IPS DF 4.7 (cell line): ENCODE measurements around the gene RNF43.
"Not testable (repeated sequence)": the region's sequence is repeated elsewhere in the genome, so short reads cannot be mapped to it uniquely, and the experiment has no call there.

Source experiments
- DNase-seq: peaks from one replicate; pipeline ENCODE4 v3.0.0-alpha.2; 2013; ENCODE audit warnings: low spot score; ENCODE audit errors: extremely low read depth

The RNF43 gene

DNA sequence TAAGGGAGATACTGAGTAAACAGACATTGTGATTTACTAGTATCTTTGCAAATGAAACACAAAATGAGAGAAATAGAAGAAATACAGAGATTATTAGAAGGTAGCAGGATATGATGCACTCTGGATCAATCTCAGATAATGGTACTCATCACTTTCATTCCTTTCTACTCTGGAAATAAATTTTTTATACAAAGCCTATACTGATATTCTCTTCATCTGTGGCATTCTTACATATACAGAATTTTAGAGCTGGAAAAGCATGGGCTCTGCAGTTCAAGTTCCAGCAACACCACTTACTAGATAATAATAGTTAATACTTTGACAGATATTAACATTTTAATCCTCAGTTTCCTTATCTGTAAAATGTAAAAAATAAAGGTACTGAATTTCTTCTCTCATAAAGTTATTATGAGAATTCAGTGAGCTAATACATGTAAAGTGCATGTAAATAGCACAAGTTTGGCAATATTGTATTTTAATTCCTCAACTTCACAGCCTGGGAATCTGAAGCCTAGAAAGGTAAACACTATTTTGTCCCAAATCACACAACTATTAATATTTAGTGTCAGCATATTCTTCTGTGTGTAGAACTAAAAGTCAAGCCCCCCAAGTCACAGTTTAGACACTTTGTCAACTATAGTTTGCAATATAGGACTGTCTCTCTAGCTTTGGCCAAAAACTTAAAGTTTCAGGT lies 6.5 kb downstream of the RNF43 start:
- no peak for DNase-seq

GRCh38 chr17:58409432-58409831 lies 7.9 kb downstream of the RNF43 start:
- no peak for DNase-seq

DNA sequence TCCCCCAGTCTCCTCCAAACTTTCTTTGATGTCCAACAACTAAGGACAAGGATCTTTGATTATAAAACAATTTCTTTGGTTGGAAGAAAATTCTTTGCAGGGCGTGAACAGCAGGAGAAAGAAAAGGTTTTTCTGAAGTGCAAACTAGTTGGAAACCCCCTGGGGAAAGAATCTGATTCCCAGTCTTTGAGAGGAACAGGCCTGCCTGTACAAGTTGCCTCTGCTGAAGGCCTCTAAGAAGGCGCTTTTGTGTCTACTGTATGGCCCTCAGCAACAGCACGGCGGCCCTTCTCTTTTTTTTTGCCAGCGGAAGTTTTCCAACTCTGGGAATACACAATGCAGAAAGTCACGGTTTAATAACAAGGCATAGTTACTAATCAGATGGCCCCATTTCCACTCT lies 14.0 kb downstream of the RNF43 start:
- DNase-seq, result no peak

DNA sequence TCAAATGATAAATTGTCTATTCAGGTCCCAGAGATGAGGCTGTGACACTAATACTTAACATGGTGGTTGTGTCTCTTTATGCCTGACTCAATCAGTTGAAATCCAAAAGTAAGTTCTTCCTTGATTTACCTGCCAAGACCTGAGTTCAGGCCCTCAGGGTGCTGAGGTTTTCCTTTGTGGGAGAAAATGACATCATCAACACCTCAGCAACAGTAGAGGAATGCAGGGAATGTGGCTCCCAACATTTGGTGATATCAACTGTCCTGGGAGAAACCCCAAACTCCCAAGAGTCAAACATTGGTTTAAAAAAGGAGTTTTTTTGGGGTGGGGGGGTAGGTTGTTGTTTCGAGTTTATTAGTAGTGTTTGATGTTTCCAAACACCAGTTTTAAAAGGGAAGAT lies 14.7 kb downstream of the RNF43 start:
- DNase-seq, result no peak

DNA sequence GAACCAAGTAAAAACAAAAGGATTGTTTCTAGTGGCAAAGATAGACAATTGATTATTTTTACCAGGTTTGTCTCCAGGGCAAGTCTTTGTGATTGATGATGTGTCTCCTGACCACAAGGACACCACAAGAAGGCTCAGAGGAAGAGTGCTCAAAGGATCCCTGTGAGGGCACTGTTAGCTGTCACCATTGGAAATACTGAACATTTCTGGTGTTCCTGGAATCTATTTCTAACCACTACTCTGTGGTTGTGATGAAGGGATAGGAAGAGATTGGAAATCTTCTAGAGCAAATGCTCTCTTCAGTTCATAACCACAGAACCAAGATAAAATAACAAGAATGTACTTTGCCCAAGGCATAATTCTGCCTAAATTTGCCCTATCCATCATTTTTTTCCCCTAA lies 15.3 kb downstream of the RNF43 start:
- DNase-seq, result no peak

DNA sequence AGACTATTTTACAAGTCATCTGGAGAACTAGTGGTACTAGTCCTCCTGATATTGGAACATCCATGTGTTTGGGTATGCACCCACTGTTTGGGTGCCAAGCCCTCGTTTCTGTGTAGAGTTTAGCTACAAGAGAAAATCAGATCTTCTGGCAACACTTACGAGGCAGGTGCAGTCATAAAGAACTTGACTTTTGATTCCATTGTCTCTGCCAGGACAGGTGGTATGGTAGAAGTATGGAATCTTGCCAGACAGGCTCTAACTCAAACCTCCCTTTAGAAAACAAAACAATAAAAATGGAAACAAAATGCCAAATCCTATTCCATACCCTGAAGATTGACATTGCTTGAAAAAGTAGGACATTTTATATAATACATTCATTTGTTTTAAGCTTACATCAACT lies 16.0 kb downstream of the RNF43 start:
- no peak for DNase-seq

GRCh38 chr17:58400826-58401225 lies 16.5 kb downstream of the RNF43 start:
- DNase-seq, result no peak

DNA sequence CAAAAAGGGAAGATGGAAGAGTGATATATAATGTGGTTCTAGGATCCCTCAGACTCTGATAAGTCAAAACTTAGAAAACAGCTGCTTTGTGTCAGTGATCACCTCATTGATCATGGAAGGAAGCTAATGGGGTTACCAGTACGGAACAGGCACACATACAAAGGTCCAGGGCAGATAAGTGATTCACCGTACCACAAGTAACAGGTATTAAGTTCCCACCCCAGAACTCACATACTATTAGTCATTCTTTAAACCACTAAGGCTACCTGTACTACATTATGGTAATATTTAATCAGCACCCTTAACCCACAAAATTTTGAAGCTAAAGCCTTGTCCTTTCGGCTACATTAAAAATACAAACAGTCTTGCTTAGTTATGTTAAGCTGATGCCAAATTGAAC lies 17.4 kb downstream of the RNF43 start:
- no peak for DNase-seq

DNA sequence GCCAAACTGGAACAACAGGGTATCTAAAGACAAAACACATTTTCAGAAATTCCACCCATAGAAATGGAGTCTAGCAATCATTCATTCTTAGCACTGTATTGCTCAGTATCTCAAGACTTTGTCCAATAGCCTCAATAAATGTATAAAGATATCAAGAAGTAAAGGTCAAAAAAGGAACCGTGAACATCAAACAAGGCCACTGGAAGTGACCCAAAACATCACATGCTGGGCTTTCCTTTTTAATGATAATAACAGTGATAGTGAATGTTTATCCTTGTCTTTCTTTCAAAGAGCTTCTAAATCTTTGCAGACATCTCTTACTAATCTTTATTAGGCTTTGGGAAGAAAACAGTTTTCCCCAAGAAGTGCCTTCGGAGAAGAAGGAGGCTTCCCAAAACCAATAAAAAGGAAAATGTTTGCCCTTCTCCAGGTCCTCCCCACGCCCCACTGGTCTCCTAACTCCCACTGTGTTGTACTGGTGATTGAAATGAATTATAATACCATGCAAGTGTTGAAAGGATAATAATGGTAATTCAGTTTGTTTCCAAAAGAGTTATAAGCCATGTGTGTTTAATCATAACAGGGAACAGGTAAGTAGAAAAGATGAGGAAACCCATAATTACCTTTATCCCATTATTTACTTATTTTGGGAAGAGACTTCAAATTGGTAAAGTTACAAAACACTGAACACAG lies 18.6 kb downstream of the RNF43 start:
- DNase-seq, result no peak

DNA sequence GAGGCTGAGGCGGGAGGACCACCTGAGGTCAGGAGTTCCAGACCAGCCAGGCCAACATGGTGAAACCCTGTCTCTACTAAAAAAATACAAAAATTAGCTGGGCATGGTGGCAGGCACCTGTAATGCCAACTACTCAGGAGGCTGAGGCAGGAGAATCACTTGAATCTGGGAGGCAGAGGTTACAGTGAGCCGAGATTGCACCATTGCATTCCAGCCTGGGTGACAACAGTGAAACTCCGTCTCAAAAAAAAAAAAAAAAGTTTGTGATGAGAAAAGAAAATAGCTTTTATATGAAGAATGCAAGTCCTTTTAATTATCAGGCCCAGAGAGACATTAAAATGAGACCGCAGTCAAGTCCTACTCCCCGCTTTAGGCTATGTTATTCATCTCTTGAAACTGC lies 19.9 kb downstream of the RNF43 start:
- DNase-seq, result not testable (repeated sequence)

- no peak for DNase-seq
Observed at GRCh38 chr17:58396173-58396572, 21.2 kb downstream of the RNF43 start.

GRCh38 chr17:58394534-58395223 lies 22.7 kb downstream of the RNF43 start:
- no peak for DNase-seq

GRCh38 chr17:58391302-58391984 lies 25.9 kb downstream of the RNF43 start:
- no peak for DNase-seq

GRCh38 chr17:58390884-58391283 lies 26.4 kb downstream of the RNF43 start:
- no peak for DNase-seq

GRCh38 chr17:58388302-58389190 lies 28.8 kb downstream of the RNF43 start:
- no peak for DNase-seq

- no peak for DNase-seq
Observed at GRCh38 chr17:58387834-58388233, 29.5 kb downstream of the RNF43 start.

DNA sequence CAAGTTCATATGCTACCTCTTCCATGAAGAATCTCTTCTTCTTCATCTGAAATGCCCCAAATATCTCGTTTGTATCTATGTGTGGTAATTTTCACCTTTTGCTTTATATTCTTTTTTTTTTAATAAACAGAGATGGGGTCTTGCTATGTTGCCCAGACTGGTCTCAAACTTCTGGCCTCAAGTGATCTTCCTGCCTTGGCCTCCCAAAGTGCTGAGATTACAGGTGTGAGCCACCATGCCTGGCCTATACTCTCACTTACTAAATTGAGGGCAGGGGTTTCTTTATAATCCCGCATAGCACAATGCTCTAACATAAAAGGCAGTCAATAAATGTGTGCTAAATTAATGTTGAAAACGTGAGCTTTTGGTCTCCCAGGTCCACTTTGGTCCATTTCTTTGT lies 30.6 kb downstream of the RNF43 start:
- DNase-seq, result no peak

DNA sequence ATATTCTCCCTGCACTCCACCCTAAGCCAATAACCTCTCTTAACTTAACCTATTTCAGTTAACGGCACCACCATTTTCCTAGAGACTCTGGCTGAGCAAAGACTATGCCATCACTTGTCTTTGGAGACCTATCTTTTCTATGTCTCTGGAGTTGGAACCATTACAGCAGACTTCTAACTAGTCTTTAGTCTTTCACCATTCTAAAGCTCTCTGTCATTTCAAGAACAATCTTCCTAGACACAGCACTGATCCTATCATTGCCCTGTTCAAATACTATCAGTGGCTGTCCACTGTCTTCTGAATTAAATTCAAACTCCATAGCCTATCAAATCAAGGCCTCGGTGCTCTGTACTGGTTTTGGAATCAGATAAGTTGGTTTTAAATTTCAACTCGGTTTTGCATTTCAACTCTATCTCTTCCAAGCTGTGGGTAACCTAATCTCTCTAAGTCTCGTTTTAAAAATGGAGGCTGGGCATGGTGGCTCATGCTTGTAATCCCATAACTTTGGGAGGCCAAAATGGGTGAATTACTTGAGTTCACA lies 31.9 kb downstream of the RNF43 start:
- no peak for DNase-seq

GRCh38 chr17:58384897-58385296 lies 32.4 kb downstream of the RNF43 start:
- DNase-seq, result no peak

GRCh38 chr17:58383892-58384462 lies 33.4 kb downstream of the RNF43 start:
- no peak for DNase-seq
